ENCODE results near the gene BCLAF3. TPM values are rescaled to one million over a fixed set of nuclear protein-coding genes. Genes with fewer than 3 reads are reported as not detected.

BCLAF3 gene

DNA sequence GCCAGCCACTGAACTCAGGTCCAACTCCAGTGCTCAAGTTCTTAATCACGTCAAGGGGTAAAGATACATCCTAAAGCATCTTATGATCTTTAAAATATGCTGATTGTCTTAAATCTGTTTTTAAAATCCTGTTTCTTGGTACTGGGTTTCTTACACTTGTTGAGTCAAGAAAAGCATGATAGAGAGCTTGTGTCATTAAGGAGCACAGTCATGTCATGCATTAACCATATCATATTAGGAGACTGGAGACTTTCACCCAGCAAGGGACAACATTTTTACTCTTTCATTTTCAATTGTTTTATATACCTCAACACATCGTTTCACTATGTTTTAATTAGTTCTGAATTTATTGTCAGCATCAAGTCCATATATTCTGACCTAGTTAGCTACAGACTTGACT, 41.5 kb downstream of the BCLAF3 start:
- Histone ChIP-seq H2BK15ac (ENCODE audit: low read length) (no peak overlapping the region), H3K27me3 (ENCODE audit: control insufficient read depth in 3 of 3, insufficient read depth in 3 of 3, low read depth in 1 of 3, low read length in 3 of 3) (no peaks in the 10 kb centered on the region), H3K4me1 (ENCODE audit: control insufficient read depth in 2 of 2, insufficient read depth in 1 of 2, low read depth in 1 of 2, low read length in 2 of 2) (no peaks in the 10 kb centered on the region), H4K8ac (ENCODE audit: low read depth, low read length) (no peak overlapping the region), H2AFZ (ENCODE audit: low read length) (no peak overlapping the region), H2BK5ac (ENCODE audit: low read length) (no peak overlapping the region), H3K4ac (ENCODE audit: low read length) (no peak overlapping the region), H3K9me3 (replicated peaks in 1 of 2; ENCODE audit: control insufficient read depth in 2 of 2, insufficient read depth in 1 of 2, low read depth in 1 of 2, low read length in 2 of 2) (peaks cover 0 to 2% of the 10 kb centered on the region in 2 donors), H3K14ac (ENCODE audit: low read length) (no peak overlapping the region), H3K4me3 (ENCODE audit: low read length in 2 of 2) (no peak overlapping the region), H2BK120ac (ENCODE audit: low read depth, low read length) (no peak overlapping the region), H3K36me3 (replicated peaks in 1 of 2; ENCODE audit: control insufficient read depth in 2 of 2, insufficient read depth in 2 of 2, low read length in 2 of 2) (peaks cover 2 to 46% of the 10 kb centered on the region in 2 donors), H3K4me2 (ENCODE audit: insufficient read depth, low read length, poor library complexity, severe bottlenecking) (no peak overlapping the region), H3K79me1 (ENCODE audit: low read depth, low read length) (no peaks in the 10 kb centered on the region), H3K9ac (ENCODE audit: low read depth, low read length, poor library complexity) (no peak overlapping the region), H2BK12ac (ENCODE audit: low read length) (no peak overlapping the region), H2AK5ac (ENCODE audit: low read depth, low read length) (no peak overlapping the region), H3K23ac (ENCODE audit: low read depth, low read length, poor library complexity) (no peak overlapping the region), H4K91ac (ENCODE audit: low read depth, low read length, poor library complexity) (no peak overlapping the region), H3K18ac (ENCODE audit: low read length) (no peak overlapping the region), H3K27ac (replicated peaks; ENCODE audit: low read length) (no peak overlapping the region)
- WGBS, 2 donors (ENCODE audit: extremely low coverage in 2 of 2, insufficient read length in 2 of 2, insufficient replicate concordance in 1 of 2) = no CpG with 5 or more reads among the region's 2 CpGs
- no peak for DNase-seq (ENCODE audit: low spot score)

- Histone ChIP-seq H3K36me3 (replicated peaks in 1 of 2; ENCODE audit: control insufficient read depth in 2 of 2, insufficient read depth in 2 of 2, low read length in 2 of 2) (peaks cover 2 to 35% of the 10 kb centered on the region in 2 donors), H3K4me2 (ENCODE audit: insufficient read depth, low read length, poor library complexity, severe bottlenecking) (no peak overlapping the region), H3K4me1 (ENCODE audit: control insufficient read depth in 2 of 2, insufficient read depth in 1 of 2, low read depth in 1 of 2, low read length in 2 of 2) (no peaks in the 10 kb centered on the region), H4K91ac (ENCODE audit: low read depth, low read length, poor library complexity) (no peak overlapping the region), H3K27ac (replicated peaks; ENCODE audit: low read length) (no peak overlapping the region), H2BK5ac (ENCODE audit: low read length) (no peak overlapping the region), H3K9me3 (replicated peaks in 1 of 2; ENCODE audit: control insufficient read depth in 2 of 2, insufficient read depth in 1 of 2, low read depth in 1 of 2, low read length in 2 of 2) (peaks cover 0 to 2% of the 10 kb centered on the region in 2 donors), H2BK12ac (ENCODE audit: low read length) (no peak overlapping the region), H4K8ac (ENCODE audit: low read depth, low read length) (no peak overlapping the region), H3K4ac (ENCODE audit: low read length) (no peak overlapping the region), H2BK15ac (ENCODE audit: low read length) (no peak overlapping the region), H2AFZ (ENCODE audit: low read length) (no peak overlapping the region), H3K18ac (ENCODE audit: low read length) (no peak overlapping the region), H3K27me3 (ENCODE audit: control insufficient read depth in 3 of 3, insufficient read depth in 3 of 3, low read depth in 1 of 3, low read length in 3 of 3) (no peaks in the 10 kb centered on the region), H3K79me1 (ENCODE audit: low read depth, low read length) (no peaks in the 10 kb centered on the region), H2AK5ac (ENCODE audit: low read depth, low read length) (no peak overlapping the region), H2BK120ac (ENCODE audit: low read depth, low read length) (no peak overlapping the region), H3K14ac (ENCODE audit: low read length) (no peak overlapping the region), H3K4me3 (ENCODE audit: low read length in 2 of 2) (no peak overlapping the region), H3K23ac (ENCODE audit: low read depth, low read length, poor library complexity) (no peak overlapping the region), H3K9ac (ENCODE audit: low read depth, low read length, poor library complexity) (no peak overlapping the region)
- no peak for DNase-seq (ENCODE audit: low spot score)
- no CpG with 5 or more reads among the region's 1 CpG for WGBS, 2 donors (ENCODE audit: extremely low coverage in 2 of 2, insufficient read length in 2 of 2, insufficient replicate concordance in 1 of 2)
Observed at GRCh38 chrX:19947612-19948011, 43.2 kb downstream of the BCLAF3 start.

Small RNAs within 50 kb of the gene (small RNA-seq; reads per million reads assigned to genes)
- gene MIR23C (ENCODE audit: insufficient read depth) = not detected
- not detected for gene RF00019 (ENCODE audit: insufficient read depth)

Data from neuronal stem cell (in vitro differentiated cells).